Activated T-helper 1 cell treated with Interleukin-2 at 50 U/mL for 16 hours (primary cell): Measurements from ENCODE around the gene PKP4.
"Not testable (repeated sequence)": the region's sequence is repeated elsewhere in the genome, so short reads cannot be mapped to it uniquely, and the experiment has no call there.

Source experiments
- DNase-seq: peaks from one replicate; pipeline ENCODE4 v3.0.0-alpha.2; 2020; ENCODE audit warnings: low read depth

The PKP4 gene, protein sequence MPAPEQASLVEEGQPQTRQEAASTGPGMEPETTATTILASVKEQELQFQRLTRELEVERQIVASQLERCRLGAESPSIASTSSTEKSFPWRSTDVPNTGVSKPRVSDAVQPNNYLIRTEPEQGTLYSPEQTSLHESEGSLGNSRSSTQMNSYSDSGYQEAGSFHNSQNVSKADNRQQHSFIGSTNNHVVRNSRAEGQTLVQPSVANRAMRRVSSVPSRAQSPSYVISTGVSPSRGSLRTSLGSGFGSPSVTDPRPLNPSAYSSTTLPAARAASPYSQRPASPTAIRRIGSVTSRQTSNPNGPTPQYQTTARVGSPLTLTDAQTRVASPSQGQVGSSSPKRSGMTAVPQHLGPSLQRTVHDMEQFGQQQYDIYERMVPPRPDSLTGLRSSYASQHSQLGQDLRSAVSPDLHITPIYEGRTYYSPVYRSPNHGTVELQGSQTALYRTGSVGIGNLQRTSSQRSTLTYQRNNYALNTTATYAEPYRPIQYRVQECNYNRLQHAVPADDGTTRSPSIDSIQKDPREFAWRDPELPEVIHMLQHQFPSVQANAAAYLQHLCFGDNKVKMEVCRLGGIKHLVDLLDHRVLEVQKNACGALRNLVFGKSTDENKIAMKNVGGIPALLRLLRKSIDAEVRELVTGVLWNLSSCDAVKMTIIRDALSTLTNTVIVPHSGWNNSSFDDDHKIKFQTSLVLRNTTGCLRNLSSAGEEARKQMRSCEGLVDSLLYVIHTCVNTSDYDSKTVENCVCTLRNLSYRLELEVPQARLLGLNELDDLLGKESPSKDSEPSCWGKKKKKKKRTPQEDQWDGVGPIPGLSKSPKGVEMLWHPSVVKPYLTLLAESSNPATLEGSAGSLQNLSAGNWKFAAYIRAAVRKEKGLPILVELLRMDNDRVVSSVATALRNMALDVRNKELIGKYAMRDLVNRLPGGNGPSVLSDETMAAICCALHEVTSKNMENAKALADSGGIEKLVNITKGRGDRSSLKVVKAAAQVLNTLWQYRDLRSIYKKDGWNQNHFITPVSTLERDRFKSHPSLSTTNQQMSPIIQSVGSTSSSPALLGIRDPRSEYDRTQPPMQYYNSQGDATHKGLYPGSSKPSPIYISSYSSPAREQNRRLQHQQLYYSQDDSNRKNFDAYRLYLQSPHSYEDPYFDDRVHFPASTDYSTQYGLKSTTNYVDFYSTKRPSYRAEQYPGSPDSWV

DNA sequence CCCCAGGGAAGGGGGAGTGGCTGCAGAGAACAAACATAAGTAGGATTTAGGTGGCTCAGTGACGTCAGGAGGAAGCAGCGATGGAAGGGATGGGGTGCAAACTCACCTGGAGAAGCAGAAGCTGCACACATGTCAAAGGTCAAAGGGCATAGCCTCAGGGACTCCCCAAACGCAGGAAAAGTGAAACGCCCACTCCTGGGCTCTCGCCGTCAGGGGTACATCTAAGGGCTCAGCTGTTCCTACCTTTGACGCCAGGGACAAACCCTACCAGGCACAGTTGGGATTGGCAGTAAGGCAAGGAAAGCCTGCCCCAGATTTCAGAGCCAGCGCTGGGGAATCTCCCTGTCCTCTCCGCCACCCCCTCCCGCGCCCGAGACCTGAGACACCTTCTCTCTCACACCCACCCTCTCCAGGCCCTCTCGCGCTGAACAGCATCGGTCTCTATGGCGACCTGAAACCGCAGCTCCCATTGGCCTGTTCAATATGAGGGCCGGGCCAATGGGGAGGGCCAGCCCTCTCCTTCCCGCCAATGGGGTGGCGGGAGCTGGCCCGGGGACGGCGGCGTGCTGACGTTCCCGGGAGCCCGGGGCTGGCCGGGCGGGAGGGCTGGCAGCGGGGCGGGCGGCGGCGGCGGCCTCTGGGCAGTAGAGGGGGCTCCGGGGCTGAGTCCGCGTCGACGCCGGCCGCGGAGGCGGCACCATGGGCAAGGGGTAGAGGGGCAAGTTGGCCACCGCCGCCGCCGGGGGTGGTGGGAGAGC, at the start of gene PKP4, which contains the start of gene CCDC148:
Gene PKP4 (plus strand): TSS at position 644 of the 758 bp plus-strand sequence. CDS start 76,233 bp downstream, outside the sequence.
Gene CCDC148 (minus strand): TSS at position 445 of the 758 bp plus-strand sequence. CDS start 314 bp downstream, at position 131.
- DNase-seq = peak; percentile 77

DNA sequence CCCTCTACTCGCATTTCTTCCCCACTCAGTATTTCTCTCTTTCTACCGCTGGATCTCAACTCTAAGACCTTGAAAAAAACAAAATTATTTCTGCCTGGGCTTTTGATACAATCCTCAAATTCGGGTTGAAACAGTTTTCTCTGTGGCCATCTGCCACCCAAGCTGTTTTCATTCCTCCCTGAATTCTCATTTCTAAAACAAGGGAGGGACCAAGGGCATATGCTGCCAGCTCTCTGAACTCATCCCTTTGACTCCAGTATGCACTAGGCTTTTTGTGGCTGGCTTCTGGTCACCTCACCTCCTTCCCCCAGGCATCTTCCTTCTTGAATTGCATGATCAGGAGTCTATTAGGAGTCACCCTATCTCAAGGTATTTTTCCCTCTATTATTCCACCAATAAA, 49.7 kb upstream of the PKP4 start:
- DNase-seq = no peak

DNA sequence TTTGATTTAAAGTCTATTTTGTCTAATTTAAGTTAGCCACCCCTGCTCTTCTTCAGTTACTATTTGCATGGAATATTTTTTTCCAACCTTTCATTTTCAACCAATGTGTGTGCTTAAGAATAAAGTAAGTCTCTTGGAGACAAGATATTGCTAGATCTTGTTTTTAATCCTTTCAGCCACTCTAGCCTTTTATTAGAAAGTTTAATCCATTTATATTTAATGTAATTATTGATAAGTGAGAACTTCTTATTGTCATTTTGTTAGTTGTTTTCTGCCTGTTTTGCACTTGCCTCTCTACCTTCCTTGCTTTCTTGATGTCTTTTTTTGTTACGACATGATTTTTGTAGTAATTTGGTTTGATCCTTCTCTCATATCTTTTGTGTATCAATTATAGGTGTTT, 46.6 kb upstream of the PKP4 start:
- no peak for DNase-seq

DNA sequence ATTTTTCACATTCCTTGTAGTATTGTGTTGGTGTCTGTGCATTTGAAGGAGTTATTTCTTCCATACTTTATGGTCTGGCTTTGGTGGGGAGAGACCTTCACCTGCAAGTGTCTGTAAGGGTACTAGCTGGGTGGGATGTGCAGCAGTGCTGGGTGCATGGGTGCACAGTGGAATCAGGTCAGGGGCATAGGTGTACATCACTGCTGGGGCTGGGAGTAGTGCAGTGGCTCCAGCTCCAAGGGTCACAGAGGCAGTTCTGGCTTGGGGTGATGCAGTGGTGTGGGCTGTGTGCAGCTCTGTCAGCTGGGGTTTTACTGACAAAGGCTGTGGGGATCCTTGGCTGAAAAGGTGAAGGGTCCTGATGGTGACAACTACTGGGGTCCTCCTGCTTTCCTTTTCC, 45.0 kb upstream of the PKP4 start:
- no peak for DNase-seq

DNA sequence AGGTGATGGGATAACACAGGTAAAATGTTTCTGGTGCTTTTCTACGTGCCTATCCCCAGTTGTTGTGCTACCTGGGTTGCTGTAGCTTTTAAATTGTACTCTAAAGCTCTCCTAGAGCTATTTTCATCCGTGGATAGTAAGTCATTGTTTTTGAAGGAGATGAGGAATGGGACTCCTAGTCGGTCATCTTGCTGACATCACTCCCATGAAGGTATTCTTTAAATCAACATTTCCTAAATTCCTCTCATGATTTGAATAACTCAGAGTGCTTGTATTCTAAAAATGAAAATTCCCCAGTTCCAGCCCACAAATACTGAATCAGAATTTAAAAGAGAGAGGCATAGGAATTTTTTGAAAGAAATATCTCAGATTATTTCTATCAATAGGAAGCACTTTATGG, 44.5 kb upstream of the PKP4 start:
- no peak for DNase-seq

DNA sequence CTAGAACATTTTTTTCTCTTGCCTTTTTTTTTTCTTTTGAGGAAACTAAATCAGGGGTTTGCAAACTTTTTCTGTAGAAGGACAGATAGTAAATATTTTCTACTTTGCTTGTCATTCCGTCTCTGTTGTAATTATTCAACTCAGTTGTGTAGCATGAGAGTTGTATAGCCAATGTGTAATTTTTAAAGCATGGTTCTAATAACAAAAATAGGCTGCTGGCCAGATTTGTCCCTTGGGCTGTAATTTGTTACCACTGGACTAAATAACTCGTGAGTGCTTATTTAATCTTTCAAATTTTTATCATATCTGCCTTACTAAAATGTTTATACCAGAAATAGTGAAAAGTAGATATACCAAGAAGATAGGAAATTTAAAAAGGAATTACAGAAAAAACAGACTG, 43.2 kb upstream of the PKP4 start:
- DNase-seq = no peak

DNA sequence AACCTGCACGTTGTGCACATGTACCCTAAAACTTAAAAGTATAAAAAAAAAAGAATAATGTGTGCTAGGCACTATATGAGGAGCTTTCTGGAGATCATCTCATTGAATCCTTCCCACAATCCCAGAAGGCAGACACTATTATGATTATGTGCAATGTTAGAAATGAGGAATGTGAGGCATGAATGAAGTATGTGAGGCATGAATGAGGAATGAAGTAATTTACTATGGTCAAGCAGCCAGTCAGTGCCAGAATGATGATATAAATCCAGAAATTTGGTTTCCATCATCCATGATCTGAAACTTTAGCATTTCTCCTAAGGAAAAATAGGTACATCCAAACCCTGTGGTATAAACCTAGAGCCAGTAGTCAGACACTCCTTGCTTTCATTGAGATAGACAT, 42.2 kb upstream of the PKP4 start:
- DNase-seq = no peak

DNA sequence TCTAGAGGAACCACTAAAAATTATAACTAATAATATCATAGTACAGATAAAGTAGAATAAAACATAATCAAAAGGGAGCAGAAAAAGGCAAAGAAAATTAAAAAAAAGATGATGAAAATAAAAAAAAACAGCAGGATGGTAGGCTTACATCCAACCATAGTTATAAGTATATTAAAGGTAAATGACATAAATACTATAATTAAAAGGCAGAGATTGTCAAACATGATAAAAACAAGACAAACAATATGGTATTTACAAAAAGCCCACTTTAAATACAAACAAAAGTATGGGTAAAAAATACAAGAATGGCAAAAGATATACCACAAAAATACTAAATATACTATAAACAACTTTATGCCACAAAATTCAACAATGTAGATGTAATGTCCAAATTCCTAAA, 24.6 kb upstream of the PKP4 start:
- DNase-seq = no peak

DNA sequence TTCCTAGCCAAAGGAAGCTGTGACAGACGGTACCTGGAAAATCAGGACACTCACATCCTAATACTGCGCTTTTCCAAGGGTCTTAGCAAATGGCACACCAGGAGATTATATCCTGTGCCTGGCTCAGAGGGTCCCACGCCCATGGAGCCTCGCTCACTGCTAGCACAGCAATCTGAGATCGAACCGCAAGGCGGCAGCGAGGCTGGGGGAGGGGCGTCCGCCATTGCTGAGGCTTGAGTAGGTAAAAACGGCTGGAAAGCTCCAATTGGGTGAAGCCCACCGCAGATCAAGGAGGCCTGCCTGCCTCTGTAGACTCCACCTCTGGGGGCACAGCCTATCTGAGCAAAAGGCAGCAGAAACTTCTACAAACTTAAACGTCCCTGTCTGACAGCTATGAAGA, 23.0 kb upstream of the PKP4 start:
- DNase-seq = not testable (repeated sequence)

DNA sequence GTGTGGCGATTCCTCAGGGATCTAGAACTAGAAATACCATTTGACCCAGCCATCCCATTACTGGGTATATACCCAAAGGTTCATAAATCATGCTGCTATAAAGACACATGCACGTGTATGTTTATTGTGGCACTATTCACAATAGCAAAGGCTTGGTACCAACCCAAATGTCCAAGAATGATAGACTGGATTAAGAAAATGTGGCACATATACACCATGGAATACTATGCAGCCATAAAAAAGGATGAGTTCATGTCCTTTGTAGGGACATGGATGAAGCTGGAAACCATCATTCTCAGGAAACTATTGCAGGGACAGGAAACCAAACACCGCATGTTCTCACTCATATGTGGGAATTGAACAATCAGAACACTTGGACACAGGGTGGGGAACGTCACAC, 17.7 kb upstream of the PKP4 start:
- not testable (repeated sequence) for DNase-seq

DNA sequence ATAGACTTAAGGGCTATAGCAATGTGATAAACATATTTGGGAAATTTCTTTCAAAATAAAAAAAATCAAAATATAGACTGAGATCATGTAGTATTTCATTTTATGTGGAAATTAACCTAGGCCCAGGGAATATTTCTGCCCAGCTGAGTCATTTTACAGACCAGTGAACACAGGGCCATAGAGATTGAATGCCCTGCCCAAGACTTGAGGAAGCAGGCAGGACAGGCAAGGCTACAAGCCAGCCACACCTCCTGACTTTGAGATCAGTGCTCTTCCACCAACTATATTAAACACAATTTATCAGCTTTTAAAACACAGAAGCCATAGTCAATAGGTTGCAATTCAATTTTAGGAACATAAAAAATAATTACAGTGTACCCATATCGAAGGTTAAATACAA, 13.1 kb upstream of the PKP4 start:
- DNase-seq = no peak

DNA sequence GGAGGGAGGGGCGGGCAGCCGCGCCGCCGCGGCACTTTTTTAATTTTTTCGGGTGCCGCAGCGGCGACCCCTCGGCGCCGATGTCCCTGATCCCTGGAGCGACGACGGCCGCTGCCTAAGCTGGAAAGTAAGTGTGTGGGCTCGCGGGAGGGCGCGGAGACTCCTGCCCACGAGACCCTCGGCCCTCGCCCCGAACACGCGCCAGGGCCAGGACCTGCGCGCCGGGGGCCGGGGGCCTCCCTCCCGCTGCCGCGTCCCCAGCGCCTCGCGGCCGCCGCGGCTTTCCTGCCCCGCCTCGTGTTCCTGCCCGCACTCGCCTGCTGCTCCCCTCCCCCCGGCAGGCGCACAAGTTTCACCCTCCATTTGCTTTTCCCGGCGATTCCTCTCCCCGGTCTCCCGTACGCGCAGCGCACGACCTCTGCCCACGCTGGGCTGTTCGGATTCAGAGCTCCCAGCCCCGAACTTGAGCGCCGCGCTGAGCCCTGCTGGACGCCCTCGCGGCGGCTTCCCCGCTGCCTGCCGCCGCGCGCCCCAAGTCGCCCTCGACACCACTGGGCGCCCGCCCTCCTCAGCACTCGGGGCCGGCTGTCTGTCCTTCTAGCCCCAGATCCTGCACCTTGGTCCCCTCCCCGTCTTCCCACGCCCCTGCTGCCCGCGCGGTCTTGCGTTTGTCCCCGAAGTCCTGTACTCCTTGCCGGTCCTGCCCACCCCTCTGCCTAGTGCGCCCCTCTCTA, 507 bp downstream of the PKP4 start:
- DNase-seq = peak; percentile 41

DNA sequence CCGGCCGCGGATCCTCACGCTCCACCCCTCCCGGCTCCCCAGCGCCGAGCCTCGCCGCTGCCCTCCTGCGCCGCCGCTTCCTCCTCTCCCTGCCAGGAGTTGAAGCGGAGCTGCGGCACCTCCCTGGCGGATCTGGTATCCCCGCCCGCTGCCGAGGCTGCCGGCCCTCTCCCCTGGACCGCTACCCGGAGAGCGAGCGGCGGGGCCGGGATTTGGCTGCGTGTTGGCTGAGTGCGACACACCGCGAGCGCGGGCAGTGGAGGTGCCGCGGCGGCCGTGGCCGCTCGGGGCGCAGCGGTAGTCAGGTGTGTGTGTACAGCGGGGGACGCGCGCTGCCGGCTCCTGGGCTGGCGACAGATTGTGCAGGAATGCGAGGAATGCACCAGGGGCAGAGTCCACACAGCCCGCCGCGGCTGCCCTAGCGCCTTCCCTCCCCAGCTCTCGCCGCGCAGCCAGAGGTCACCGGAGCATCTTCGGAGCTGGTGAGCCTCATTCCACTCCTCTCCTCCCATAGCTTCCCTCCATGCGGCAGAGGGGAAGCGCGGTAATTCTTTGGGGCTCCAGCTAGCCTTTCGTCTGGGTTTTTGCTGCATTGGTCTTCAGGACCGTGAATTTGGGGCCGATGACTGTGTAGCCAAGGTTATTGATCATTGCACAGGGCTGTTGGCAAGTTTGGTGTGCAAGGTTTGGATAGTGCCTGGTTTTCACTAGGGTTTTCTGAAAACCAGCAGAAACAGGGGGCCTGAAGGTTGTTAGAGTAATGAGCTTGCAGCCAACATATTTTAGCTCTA, 1.3 kb downstream of the PKP4 start:
- DNase-seq = peak; percentile 35

DNA sequence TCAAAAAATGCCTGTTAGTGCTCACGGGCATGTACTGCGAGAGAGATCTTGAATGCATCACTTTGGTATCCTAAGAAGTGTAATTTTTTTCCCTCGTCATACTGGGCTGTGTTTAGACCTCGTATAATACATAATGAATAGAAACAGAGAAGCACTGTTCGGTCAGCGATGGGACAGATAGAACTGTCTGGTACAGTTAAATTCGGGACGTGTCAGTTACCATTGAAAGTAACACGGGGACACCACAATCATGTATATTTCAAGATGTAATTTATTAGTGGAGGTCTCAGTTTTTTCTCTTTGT, 1.8 kb downstream of the PKP4 start:
- no peak for DNase-seq

DNA sequence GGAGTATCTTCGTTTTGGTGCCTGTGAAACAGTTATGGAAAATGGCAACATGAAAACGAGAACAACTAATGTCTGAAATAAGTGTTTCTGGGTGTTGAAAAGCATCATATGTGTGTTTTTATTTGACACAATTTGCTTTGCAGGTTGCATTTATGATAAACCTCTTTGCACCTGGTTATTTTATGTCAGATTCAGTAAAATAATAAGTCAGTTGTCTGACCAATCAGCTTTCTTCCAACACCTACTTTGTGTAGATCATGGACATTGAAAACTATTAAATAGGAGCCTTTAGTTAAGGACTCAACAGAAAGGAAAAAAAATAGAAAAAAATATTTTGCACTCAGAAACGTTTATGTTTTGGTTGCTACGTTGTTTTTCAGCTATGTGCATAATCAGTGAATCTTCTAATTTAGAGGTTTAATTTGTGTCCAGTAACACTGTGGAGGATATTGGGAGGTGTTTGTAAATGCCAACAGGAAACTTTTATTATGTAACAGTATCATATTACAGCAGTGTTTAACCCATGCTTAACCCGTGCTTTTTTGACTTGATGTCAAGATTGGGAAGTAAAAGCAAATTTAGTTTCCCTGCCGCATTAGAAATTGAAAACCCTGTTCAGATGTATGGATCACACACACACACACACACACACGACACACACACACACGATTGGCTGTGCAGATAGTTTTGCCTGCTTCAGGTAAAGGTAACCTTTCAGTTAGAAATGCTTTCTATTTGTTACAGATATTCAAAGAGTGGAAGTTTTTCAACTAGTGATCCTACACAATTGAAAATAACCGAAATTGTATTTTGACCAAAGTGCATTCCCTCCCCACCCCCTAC, 2.6 kb downstream of the PKP4 start:
- DNase-seq = no peak

DNA sequence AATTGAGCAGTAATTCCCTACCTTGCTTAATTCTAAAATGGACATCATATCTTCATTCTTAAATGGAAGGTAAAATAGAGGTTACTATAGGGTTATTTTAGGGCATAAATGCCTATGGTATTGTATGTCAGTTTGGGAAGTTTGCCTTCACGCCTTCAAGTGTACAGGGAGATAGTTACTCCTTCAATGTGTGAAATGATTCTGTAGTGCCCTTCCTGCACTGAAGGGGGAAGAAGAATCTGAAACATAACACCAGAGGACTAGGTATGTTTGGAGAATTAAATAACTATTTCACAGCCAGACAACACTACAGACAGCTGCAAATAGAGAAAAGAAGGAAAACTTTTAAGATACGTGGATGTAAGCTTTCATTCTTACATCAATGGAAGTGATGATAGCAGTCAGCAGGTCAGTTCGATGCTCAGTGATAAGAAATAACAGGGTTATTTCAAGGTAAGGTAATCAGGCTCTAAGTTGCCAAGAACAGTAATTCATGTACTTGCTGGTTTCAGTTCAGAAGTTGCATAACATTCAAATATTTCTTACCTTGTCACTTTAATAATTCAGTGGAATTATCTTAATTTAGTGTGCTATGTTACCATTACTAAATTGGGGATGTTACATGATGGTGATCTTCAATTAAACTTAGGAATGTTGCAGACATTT, 4.0 kb downstream of the PKP4 start:
- no peak for DNase-seq

DNA sequence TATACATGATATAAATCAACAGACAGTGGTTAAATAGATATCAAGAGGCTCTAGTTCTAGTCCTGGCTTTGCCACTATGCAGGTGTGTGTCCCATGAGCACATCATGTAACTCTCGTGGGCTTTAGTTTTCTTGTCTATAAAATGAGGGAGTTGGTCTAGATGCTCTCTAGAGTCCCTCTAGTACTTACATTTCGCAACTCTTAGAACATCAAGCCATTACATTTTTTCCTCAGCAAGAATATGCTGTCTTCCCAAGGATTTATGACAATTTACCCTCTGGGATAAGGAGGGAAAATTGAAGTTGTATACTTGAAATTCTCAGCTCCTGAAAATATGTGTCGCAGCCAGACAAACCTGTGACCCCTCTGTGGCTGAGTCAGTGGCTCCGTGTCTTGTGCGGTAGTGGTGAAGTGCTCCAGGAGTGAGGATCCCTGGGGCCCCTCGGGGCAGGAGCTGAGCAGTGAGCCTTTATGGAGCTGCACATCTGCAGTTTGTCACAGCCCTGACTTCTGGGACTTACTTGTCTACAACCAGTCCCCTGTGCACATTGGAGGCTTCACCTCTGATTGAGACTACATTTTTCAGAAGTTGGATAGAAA, 6.8 kb downstream of the PKP4 start:
- DNase-seq = no peak
